Measurements from ENCODE around the gene CAMK2D. TPM values are rescaled to one million over a fixed set of nuclear protein-coding genes. Genes with fewer than 3 reads are reported as not detected.

Gene CAMK2D
- total RNA-seq: 142 and 161 TPM in 2 replicates

DNA sequence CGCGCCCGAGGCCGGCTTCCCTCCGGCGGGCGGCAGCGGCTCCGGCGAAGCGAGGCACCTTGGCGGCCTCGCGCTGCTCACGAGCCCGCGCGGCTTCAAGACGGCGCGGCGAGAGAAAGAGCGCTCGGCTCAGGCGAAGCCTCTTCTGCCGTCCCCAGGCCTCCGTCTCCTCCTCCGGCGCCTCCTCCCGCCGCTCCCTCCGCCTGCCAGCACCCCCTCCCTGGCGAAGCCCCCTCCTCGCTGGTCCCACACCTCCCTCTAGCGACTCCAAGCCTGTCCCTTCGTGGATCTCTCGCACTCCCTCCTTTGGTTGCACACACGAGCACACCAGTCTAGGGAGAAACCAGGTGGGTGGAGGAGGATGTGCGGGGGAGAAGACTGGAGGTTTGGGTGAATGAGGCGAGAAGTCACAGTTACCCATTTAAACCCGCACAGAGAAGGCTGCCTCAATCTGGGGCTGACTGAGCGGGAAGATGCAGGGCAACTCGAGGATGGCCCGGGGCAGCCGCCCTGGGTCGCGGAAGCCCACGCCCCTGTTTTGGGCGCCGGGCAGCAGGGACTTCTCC, at the start of gene CAMK2D:
CAMK2D (minus strand) TSS at position 119 of the 566 bp plus-strand sequence. CDS start 670 bp downstream, outside the sequence.

Small RNA genes within 50 kb of the gene (small RNA-seq; reads per million reads assigned to genes)
- not detected for gene RN7SL184P
- gene RNU1-138P: 0.82 reads per million, percentile 12 among the genes with 10 or more reads in this experiment

Other genes starting within 250 kb of the CAMK2D start
- 41.5 and 49.2 TPM in 2 replicates for gene ARSJ, start 217.9 kb upstream of the CAMK2D start, total RNA-seq

All from hair follicle dermal papilla cell (primary cell).